HG03520 (cell line): ENCODE data around the gene TBX6.

Experiments
- ATAC-seq: cut with Tn5 transposase; IDR thresholded peaks from one replicate; pipeline ENCODE4 v1.9.1; 2021; ENCODE audit warnings: mild to moderate bottlenecking, moderate library complexity; ENCODE audit not compliant: unreplicated experiment

Gene TBX6

GRCh38 chr16:30087181-30087898 lies 4.4 kb downstream of the TBX6 start:
- ATAC-seq = no peak

GRCh38 chr16:30086291-30087140 lies 5.2 kb downstream of the TBX6 start:
- no peak for ATAC-seq

GRCh38 chr16:30085820-30086219 lies 5.9 kb downstream of the TBX6 start:
- no peak for ATAC-seq

GRCh38 chr16:30085247-30085646 lies 6.5 kb downstream of the TBX6 start:
- no peak for ATAC-seq

GRCh38 chr16:30084816-30085159 lies 6.9 kb downstream of the TBX6 start:
- ATAC-seq = no peak

- no peak for ATAC-seq
Measured at GRCh38 chr16:30084096-30084815, 7.5 kb downstream of the TBX6 start.

GRCh38 chr16:30083216-30084055 lies 8.3 kb downstream of the TBX6 start:
- no peak for ATAC-seq

GRCh38 chr16:30082545-30083090 lies 9.1 kb downstream of the TBX6 start:
- no peak for ATAC-seq

GRCh38 chr16:30079480-30079879 lies 12.2 kb downstream of the TBX6 start:
- ATAC-seq = no peak

GRCh38 chr16:30078744-30079143 lies 13.0 kb downstream of the TBX6 start:
- no peak for ATAC-seq

GRCh38 chr16:30077656-30078055 lies 14.1 kb downstream of the TBX6 start:
- ATAC-seq = no peak

- peak; percentile 24 for ATAC-seq
Measured at GRCh38 chr16:30076276-30076791, 15.4 kb downstream of the TBX6 start.

GRCh38 chr16:30075503-30076275 lies 16.0 kb downstream of the TBX6 start, which contains the start of gene PPP4C:
TSS of gene PPP4C (plus strand) at chr16:30075994. CDS start at chr16:30076378, 384 bp downstream.
- peak; percentile 71 for ATAC-seq

- no peak for ATAC-seq
Measured at GRCh38 chr16:30070490-30070889, 21.2 kb downstream of the TBX6 start.

GRCh38 chr16:30069611-30070462 lies 21.9 kb downstream of the TBX6 start:
- no peak for ATAC-seq

GRCh38 chr16:30068750-30069610 lies 22.7 kb downstream of the TBX6 start:
- ATAC-seq = no peak

- no peak for ATAC-seq
Measured at GRCh38 chr16:30068333-30068732, 23.4 kb downstream of the TBX6 start.

GRCh38 chr16:30067584-30067916 lies 24.2 kb downstream of the TBX6 start:
- ATAC-seq = no peak
